RWPE2 (cell line): ENCODE data around the gene BUB1.

Experiments used
- ATAC-seq: fragments of 200-7000 bp; cut with Tn5 transposase; 3 replicates; pipeline ENCODE4 v1.9.1; 2021; ENCODE audit warnings: low read depth
- DNase-seq: peaks from one replicate; pipeline ENCODE4 v3.0.0-alpha.2; 2020; ENCODE audit warnings: low spot score
- H3K27ac ChIP-seq: fragments of 450-650 bp; 2 replicates; pipeline ENCODE4 v1.5.1; 2017; ENCODE audit warnings: mild to moderate bottlenecking; ENCODE audit not compliant: poor library complexity, severe bottlenecking
- H3K27me3 ChIP-seq: fragments of 250-450 bp; sonication (Bioruptor Pico); 2 replicates; pipeline ENCODE4 v1.5.1; 2021; ENCODE audit warnings: mild to moderate bottlenecking, moderate library complexity; ENCODE audit not compliant: insufficient read depth, poor library complexity, severe bottlenecking
- H3K36me3 ChIP-seq: fragments of 250-450 bp; sonication (Bioruptor Pico); 2 replicates; pipeline ENCODE4 v1.5.1; 2020; ENCODE audit warnings: low read depth, mild to moderate bottlenecking, moderate library complexity
- H3K4me1 ChIP-seq: fragments of 250-450 bp; sonication (Bioruptor Pico); 2 replicates; pipeline ENCODE4 v1.5.1; 2021; ENCODE audit warnings: mild to moderate bottlenecking, moderate library complexity; ENCODE audit not compliant: insufficient read depth, poor library complexity, severe bottlenecking
- H3K4me3 ChIP-seq: fragments of 250-450 bp; sonication (Bioruptor Pico); 2 replicates; pipeline ENCODE4 v1.5.1; 2021; ENCODE audit warnings: mild to moderate bottlenecking, moderate library complexity; ENCODE audit not compliant: severe bottlenecking
- H3K9me3 ChIP-seq: fragments of 250-450 bp; sonication (Bioruptor Pico); 2 replicates; pipeline ENCODE4 v1.5.1; 2021; ENCODE audit warnings: mild to moderate bottlenecking, moderate library complexity; ENCODE audit not compliant: severe bottlenecking
- CTCF ChIP-seq: fragments of 450-650 bp; IDR thresholded peaks from one replicate; pipeline ENCODE4 v1.5.1; 2017; ENCODE audit warnings: mild to moderate bottlenecking, moderate library complexity; ENCODE audit not compliant: poor library complexity, severe bottlenecking

Gene BUB1

DNA sequence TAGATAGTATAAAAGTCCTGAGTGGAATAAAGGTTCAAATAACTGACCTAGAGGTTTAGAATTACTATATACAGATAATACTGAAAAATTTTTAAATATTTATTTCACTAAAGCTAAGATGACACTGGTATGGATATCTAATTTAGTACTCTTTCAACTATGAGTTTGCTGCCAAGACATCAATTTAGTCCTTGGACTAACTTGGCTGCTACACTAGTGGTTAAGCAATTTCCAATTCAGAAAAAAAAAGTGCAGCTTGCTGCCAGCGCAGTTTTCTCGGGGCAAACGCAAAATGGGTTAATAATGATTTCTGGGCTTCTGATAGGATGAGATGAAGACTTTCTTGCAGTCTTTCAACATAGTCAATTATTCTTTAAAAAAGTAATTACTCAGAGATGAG lies 10.8 kb downstream of the BUB1 start:
- no peaks in the 10 kb centered on the region for H3K4me1 ChIP-seq
- TF ChIP-seq CTCF: no peak
- H3K36me3 ChIP-seq: peaks cover 95% of the 10 kb centered on the region
- ATAC-seq (no peak), DNase-seq (no peak)
- H3K27me3 ChIP-seq: no peaks in the 10 kb centered on the region
- H3K9me3 ChIP-seq: no peaks in the 10 kb centered on the region
- H3K4me3 ChIP-seq: no peak overlapping the region
- no peak overlapping the region for H3K27ac ChIP-seq

DNA sequence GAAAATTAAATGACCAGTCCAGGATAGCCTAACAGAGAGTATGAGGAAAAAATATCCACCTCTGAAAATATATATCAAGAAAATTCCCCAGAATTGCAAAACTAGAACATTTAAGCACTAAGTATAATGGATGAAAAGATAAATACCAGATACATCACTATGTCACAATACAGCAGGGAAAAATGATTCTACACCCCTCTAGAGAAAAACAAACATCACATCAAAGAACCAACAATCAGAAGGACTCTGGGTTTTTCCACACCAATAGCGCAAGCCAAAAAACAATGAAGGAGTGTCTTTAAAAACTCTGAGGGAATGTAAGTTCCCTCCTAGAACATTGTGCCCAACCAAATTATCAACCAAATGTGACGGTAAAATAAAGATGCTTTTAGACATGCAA lies 13.7 kb downstream of the BUB1 start:
- DNase-seq (no peak), ATAC-seq (no peak)
- Histone ChIP-seq H3K4me3 (no peak overlapping the region), H3K36me3 (peaks cover 97% of the 10 kb centered on the region), H3K4me1 (no peaks in the 10 kb centered on the region), H3K27ac (no peak overlapping the region), H3K9me3 (no peaks in the 10 kb centered on the region), H3K27me3 (no peaks in the 10 kb centered on the region)
- no peak for TF ChIP-seq CTCF

DNA sequence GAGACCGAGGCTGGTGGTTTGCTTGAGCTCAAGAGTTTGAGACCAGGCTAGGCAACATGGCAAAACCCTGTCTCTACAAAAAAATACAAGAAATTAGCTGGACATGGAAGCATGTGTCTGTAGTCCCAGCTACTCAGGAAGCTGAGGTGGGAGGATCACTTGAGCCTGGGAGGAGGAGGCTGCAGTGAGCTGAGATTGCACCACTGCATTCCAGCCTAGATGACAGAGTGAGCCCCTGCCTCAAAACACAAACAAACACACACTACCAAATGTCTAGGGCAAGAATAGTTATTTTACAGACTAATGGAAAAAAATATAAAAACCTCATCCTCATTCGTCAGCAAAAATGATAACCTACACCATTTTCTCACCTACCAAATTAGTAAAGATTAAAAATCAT lies 15.3 kb downstream of the BUB1 start:
- Histone ChIP-seq H3K9me3 (no peaks in the 10 kb centered on the region), H3K4me3 (no peak overlapping the region), H3K36me3 (peaks cover 97% of the 10 kb centered on the region), H3K27ac (no peak overlapping the region), H3K27me3 (no peaks in the 10 kb centered on the region), H3K4me1 (no peaks in the 10 kb centered on the region)
- ATAC-seq: no peak
- DNase-seq: no peak
- no peak for TF ChIP-seq CTCF

DNA sequence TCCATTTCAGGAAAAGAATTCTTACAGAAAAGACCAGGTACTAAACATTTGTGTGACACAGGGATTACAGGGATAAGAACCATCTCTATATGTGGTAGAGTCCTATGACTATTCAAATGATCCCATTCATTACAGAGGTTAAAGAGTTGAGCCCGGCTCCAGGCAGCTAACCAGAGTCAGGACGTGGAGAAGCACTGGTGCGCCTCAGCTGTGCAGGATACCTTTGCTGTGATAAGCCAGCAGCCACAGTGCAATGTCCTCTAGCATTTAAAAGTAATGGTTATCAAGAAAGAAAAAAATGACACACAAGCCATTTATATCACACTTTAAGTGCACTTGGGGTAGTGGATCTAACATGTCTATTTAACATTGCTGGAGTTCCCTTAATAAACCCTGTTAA lies 17.3 kb downstream of the BUB1 start:
- H3K4me1 ChIP-seq: no peaks in the 10 kb centered on the region
- H3K9me3 ChIP-seq: no peaks in the 10 kb centered on the region
- no peak for TF ChIP-seq CTCF
- ATAC-seq: no peak
- DNase-seq: no peak
- no peaks in the 10 kb centered on the region for H3K27me3 ChIP-seq
- peaks cover 97% of the 10 kb centered on the region for H3K36me3 ChIP-seq
- no peak overlapping the region for H3K4me3 ChIP-seq
- H3K27ac ChIP-seq: no peak overlapping the region

DNA sequence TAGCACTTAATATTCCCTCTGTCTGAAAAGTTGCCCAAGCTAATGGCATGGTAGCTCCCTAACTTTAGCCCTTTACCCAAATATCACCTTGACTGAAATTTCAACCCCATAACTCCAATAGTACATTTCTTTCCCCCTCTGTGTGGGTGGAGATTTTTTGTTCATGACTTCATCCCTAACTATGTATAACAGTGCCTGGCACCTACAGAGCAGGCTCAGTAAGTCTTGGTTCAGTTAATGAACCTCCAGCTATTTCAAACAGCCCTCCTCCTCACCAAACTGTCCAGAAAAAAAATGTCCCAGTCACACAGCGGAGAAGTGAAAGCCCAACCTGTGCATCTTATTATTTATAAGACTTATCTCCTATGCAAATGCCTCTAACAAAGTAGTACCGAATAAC lies 18.6 kb downstream of the BUB1 start:
- Histone ChIP-seq H3K9me3 (no peaks in the 10 kb centered on the region), H3K27me3 (no peaks in the 10 kb centered on the region), H3K27ac (no peak overlapping the region), H3K4me1 (no peaks in the 10 kb centered on the region), H3K36me3 (peaks cover 97% of the 10 kb centered on the region), H3K4me3 (no peak overlapping the region)
- DNase-seq (no peak), ATAC-seq (no peak)
- TF ChIP-seq CTCF: no peak
